Endothelial cell of umbilical vein (primary cell): Measurements from ENCODE around the gene DPP6. TPM values are rescaled to one million over a fixed set of nuclear protein-coding genes. Genes with fewer than 3 reads are reported as not detected.

Source experiments
- BruUV-seq: library from RNA; stranded (reverse); fragments of 400-500 nt; replicated peaks from 2 replicates; lab custom pipeline; 2021; lab: Mats Ljungman, UMichigan
- CTCF ChIA-PET: fragments of 300-600, 350-600 bp; sonication (Branson Sonifier 250); formaldehyde crosslinking; loops from one replicate; lab custom pipeline; 2021; ENCODE audit warnings: antibody characterized with exemption, inconsistent platforms; lab: Charles Lee
- POLR2A ChIA-PET: fragments of 300-600, 350-600 bp; sonication (Branson Sonifier 250); formaldehyde crosslinking; loops from one replicate; lab custom pipeline; 2021; ENCODE audit warnings: antibody characterized with exemption, inconsistent platforms; lab: Charles Lee
- DNase-seq: peaks from one replicate; pipeline ENCODE4 v3.0.0-alpha.2; 2011; ENCODE audit warnings: low read depth, low spot score
- FAIRE-seq: peaks from 2 replicates; lab custom pipeline; 2011; peaks lifted over from hg19 to GRCh38; lab: Jason Lieb, UNC
- H2AFZ ChIP-seq: 2 replicates; pipeline ENCODE4 v1.6.0; 2012; ENCODE audit warnings: low read depth, low read length, control low read depth, inconsistent platforms
- H3K27ac ChIP-seq: 2 replicates; pipeline ENCODE4 v1.5.1; 2011; ENCODE audit warnings: low read depth, mild to moderate bottlenecking, control low read depth, low read length, moderate library complexity; ENCODE audit not compliant: insufficient read depth
- H3K27me3 ChIP-seq, 2 experiments: 2 replicates each; pipeline versions ENCODE4 v1.6.0 to v1.6.1; 2011; ENCODE audit warnings: low read length in 2 of 2, mixed read lengths in 1 of 2; ENCODE audit not compliant: control insufficient read depth in 2 of 2, insufficient read depth in 2 of 2
- H3K36me3 ChIP-seq, 2 experiments: 2 replicates in 1 of 2; 3 replicates in 1 of 2; pipeline ENCODE4 v1.5.1; 2011; ENCODE audit warnings: low read length in 2 of 2, mild to moderate bottlenecking in 1 of 2, moderate library complexity in 1 of 2; ENCODE audit not compliant: control insufficient read depth in 2 of 2, insufficient read depth in 2 of 2; ENCODE audit errors: extremely low read depth in 1 of 2
- H3K4me1 ChIP-seq: 3 replicates; pipeline ENCODE4 v1.5.1; 2011; ENCODE audit warnings: mild to moderate bottlenecking, low read length; ENCODE audit not compliant: control insufficient read depth, insufficient read depth; ENCODE audit errors: extremely low read depth
- H3K4me2 ChIP-seq: 2 replicates; pipeline ENCODE4 v1.6.1; 2011; ENCODE audit warnings: low read length, control low read depth, mixed read lengths; ENCODE audit not compliant: insufficient read depth
- H3K4me3 ChIP-seq, 3 experiments: fragments of 200-600 bp in 1 of 3; sonication (generic), shearing (Covaris generic) in 1 of 3; replicated peaks in 1 of 3; 2 replicates each; pipeline ENCODE4 v1.5.1; 2011 to 2016; ENCODE audit warnings: control low read depth in 3 of 3, low read length in 3 of 3, mild to moderate bottlenecking in 2 of 3, inconsistent platforms in 1 of 3, low read depth in 1 of 3, moderate library complexity in 1 of 3; ENCODE audit not compliant: insufficient read depth in 1 of 3
- H3K79me2 ChIP-seq: 2 replicates; pipeline ENCODE4 v1.6.0; 2012; ENCODE audit warnings: low read length, inconsistent platforms; ENCODE audit not compliant: control insufficient read depth, insufficient read depth
- H3K9ac ChIP-seq: replicated peaks from 2 replicates; pipeline ENCODE3; 2011; ENCODE audit warnings: low read length, control low read depth; ENCODE audit not compliant: insufficient read depth; ENCODE audit errors: extremely low read depth
- H3K9me1 ChIP-seq: replicated peaks from 3 replicates; pipeline ENCODE4 v1.6.0; 2011; ENCODE audit warnings: mild to moderate bottlenecking, low read length; ENCODE audit not compliant: control insufficient read depth, insufficient read depth; ENCODE audit errors: extremely low read depth
- H3K9me3 ChIP-seq: replicated peaks from 2 replicates; pipeline ENCODE4 v1.5.1; 2012; ENCODE audit warnings: low read length, inconsistent platforms; ENCODE audit not compliant: control insufficient read depth, insufficient read depth
- H4K20me1 ChIP-seq: replicated peaks from 2 replicates; pipeline ENCODE3; 2011; ENCODE audit warnings: mild to moderate bottlenecking, low read length; ENCODE audit not compliant: control insufficient read depth, insufficient read depth; ENCODE audit errors: extremely low read depth
- CTCF ChIP-seq, 2 donors: IDR thresholded peaks; 1 replicate in 1 of 2; 2 replicates in 1 of 2; pipeline ENCODE4 v1.5.1; 2011; ENCODE audit warnings: low read length in 2 of 2, mild to moderate bottlenecking in 2 of 2, moderate library complexity in 2 of 2, control low read depth in 1 of 2, inconsistent platforms in 1 of 2, low read depth in 1 of 2; ENCODE audit not compliant: insufficient read depth in 1 of 2; ENCODE audit errors: extremely low read depth in 1 of 2
- EZH2 ChIP-seq: IDR thresholded peaks from 2 replicates; pipeline ENCODE4 v1.6.1; 2012; ENCODE audit warnings: borderline replicate concordance, low read depth, mild to moderate bottlenecking, moderate library complexity, low read length, inconsistent platforms; ENCODE audit not compliant: severe bottlenecking
- FOS ChIP-seq: IDR thresholded peaks from 2 replicates; pipeline ENCODE4 v1.6.1; 2011; ENCODE audit warnings: mild to moderate bottlenecking, low read length, moderate library complexity, borderline replicate concordance; ENCODE audit not compliant: insufficient read depth
- GATA2 ChIP-seq: IDR thresholded peaks from 2 replicates; pipeline ENCODE4 v1.7.0; 2011; ENCODE audit warnings: low read depth, mild to moderate bottlenecking, moderate library complexity, mixed read lengths, low read length; ENCODE audit not compliant: insufficient read length, insufficient read depth
- JUN ChIP-seq: IDR thresholded peaks from 2 replicates; pipeline ENCODE4 v1.6.1; 2011; ENCODE audit warnings: borderline replicate concordance, low read depth; ENCODE audit not compliant: insufficient read length, insufficient read depth
- MAX ChIP-seq: IDR thresholded peaks from 2 replicates; pipeline ENCODE4 v1.6.1; 2011; ENCODE audit not compliant: insufficient read depth, insufficient read length
- MYC ChIP-seq: IDR thresholded peaks from one replicate; pipeline ENCODE4 v1.6.1; 2011; ENCODE audit warnings: mild to moderate bottlenecking, low read depth, low read length
- POLR2A ChIP-seq: IDR thresholded peaks from 2 replicates; pipeline ENCODE4 v1.6.1; 2012; ENCODE audit warnings: low read depth, mild to moderate bottlenecking, control low read depth, low read length
- POLR2AphosphoS5 ChIP-seq: IDR thresholded peaks from 2 replicates; pipeline ENCODE4 v1.6.1; 2012; ENCODE audit warnings: low read depth, mild to moderate bottlenecking, control low read depth, low read length, moderate library complexity; ENCODE audit not compliant: insufficient read depth
- dilution Hi-C: fragments of 300-500 bp; cut with MboI; formaldehyde crosslinking; loops from one replicate; pipeline ENCODE4 v1.15.0; 2019; ENCODE audit warnings: low sequenced_read_pairs; ENCODE audit not compliant: extremely low pct_ligation_motif_present
- intact Hi-C: fragments of 100-400 bp; cut with micrococcal nuclease; formaldehyde crosslinking; loops from one replicate; pipeline ENCODE4 v1.10.0; 2022
- polyA plus RNA-seq, 4 experiments: library from polyadenylated mRNA; depleted of rRNA in 3 of 4; stranded (reverse) in 3 of 4; unstranded in 1 of 4; fragments of >200 nt; gene quantifications; 2 replicates each; pipeline versions ENCODE4 v1.2.1 to v1.2.3, GENCODE V29; 2011 to 2012; ENCODE audit warnings: missing spikeins in 1 of 4
- total RNA-seq: library from RNA; stranded (reverse); gene quantifications from 2 replicates; pipeline ENCODE4 v1.2.3, GENCODE V29; 2021

The DPP6 gene
- total and polyA plus RNA-seq, 2 donors (not counting 3 experiments of a cell fraction or from before 2014, with no cell fraction given), result not detected

GRCh38 chr7:154380771-154381170, 328.6 kb downstream of the DPP6 start:
- Histone ChIP-seq H4K20me1 (no peaks in the 10 kb centered on the region), H3K27ac (no peak overlapping the region), H2AFZ (no peak overlapping the region), H3K9me3 (peaks cover 3% of the 10 kb centered on the region), H3K4me1 (no peaks in the 10 kb centered on the region), H3K9me1 (no peaks in the 10 kb centered on the region), H3K4me3 (no peak overlapping the region), H3K79me2 (no peaks in the 10 kb centered on the region), H3K36me3 (no peaks in the 10 kb centered on the region), H3K27me3 (no peaks in the 10 kb centered on the region), H3K4me2 (no peak overlapping the region), H3K9ac (no peak overlapping the region)
- no peak for FAIRE-seq
- CTCF ChIA-PET, result no interaction called here
- DNase-seq, result no peak
- no peak for TF ChIP-seq POLR2A
- TF ChIP-seq JUN, result no peak
- no peak for TF ChIP-seq EZH2
- TF ChIP-seq POLR2AphosphoS5, result no peak
- TF ChIP-seq GATA2, result no peak
- no peak for TF ChIP-seq MYC
- no peak for TF ChIP-seq MAX
- no peak for TF ChIP-seq FOS
- no peak for TF ChIP-seq CTCF (IDR thresholded peaks at IDR 0.05; ENCODE audit: extremely low read depth in 1 of 2, insufficient read depth in 1 of 2, low read depth in 1 of 2, low read length in 2 of 2)
- intact Hi-C loops (no loop called here), dilution Hi-C loops (no loop called here)
- BruUV-seq, result no TSS peak
- POLR2A ChIA-PET, result no interaction called here
